HTERT RPE-1 (cell line): Measurements from ENCODE around the gene BOD1L1.

Experiments
- in situ Hi-C: fragments of 300-500 bp; cut with MboI; formaldehyde crosslinking; loops from 4 replicates; pipeline ENCODE4 v1.14.3; 2020; ENCODE audit warnings: low sequenced_read_pairs

Gene BOD1L1

GRCh38 chr4:13540446-13541175 is 86.9 kb downstream of the BOD1L1 start:
- in situ Hi-C loops, result no loop called here

GRCh38 chr4:13539619-13540445 is 87.7 kb downstream of the BOD1L1 start:
- in situ Hi-C loops, result no loop called here

GRCh38 chr4:13539047-13539618 is 88.4 kb downstream of the BOD1L1 start:
- in situ Hi-C loops, result no loop called here

- in situ Hi-C loops, result no loop called here
Measured at GRCh38 chr4:13538427-13538973, 89.0 kb downstream of the BOD1L1 start.

- in situ Hi-C loops, result no loop called here
Measured at GRCh38 chr4:13537832-13538177, 89.7 kb downstream of the BOD1L1 start.

- in situ Hi-C loops, result no loop called here
Measured at GRCh38 chr4:13537011-13537831, 90.3 kb downstream of the BOD1L1 start.

- in situ Hi-C loops, result no loop called here
Measured at GRCh38 chr4:13536607-13537006, 90.9 kb downstream of the BOD1L1 start.

- in situ Hi-C loops, result no loop called here
Measured at GRCh38 chr4:13535708-13536361, 91.7 kb downstream of the BOD1L1 start.

GRCh38 chr4:13535118-13535517 is 92.4 kb downstream of the BOD1L1 start:
- in situ Hi-C loops, result no loop called here

GRCh38 chr4:13534344-13535063 is 93.0 kb downstream of the BOD1L1 start:
- in situ Hi-C loops, result no loop called here

- in situ Hi-C loops, result no loop called here
Measured at GRCh38 chr4:13533670-13534343, 93.7 kb downstream of the BOD1L1 start.

- in situ Hi-C loops, result no loop called here
Measured at GRCh38 chr4:13531625-13531998, 95.9 kb downstream of the BOD1L1 start.

- in situ Hi-C loops, result no loop called here
Measured at GRCh38 chr4:13530823-13531624, 96.5 kb downstream of the BOD1L1 start.

GRCh38 chr4:13529128-13529919 is 98.2 kb downstream of the BOD1L1 start:
- in situ Hi-C loops, result no loop called here

- in situ Hi-C loops, result no loop called here
Measured at GRCh38 chr4:13528821-13529127, 98.8 kb downstream of the BOD1L1 start.

- in situ Hi-C loops, result no loop called here
Measured at GRCh38 chr4:13527981-13528820, 99.3 kb downstream of the BOD1L1 start.
